K562 (cell line): Measurements from ENCODE around the gene FOXL2NB.

Source experiments
- CTCF ChIP-seq, 3 experiments: IDR thresholded peaks in 2 of 3; conservative IDR thresholded peaks in 1 of 3; 2 replicates each; pipeline ENCODE4 v1.5.1; 2011 to 2012; ENCODE audit warnings: low read length in 3 of 3, mild to moderate bottlenecking in 3 of 3, control low read depth in 2 of 3, improper control_type of control experiment in 1 of 3, inconsistent platforms in 1 of 3, low read depth in 1 of 3, mixed read lengths in 1 of 3, moderate library complexity in 1 of 3; ENCODE audit not compliant: insufficient read depth in 2 of 3
- HES1 ChIP-seq: fragments of 450-650 bp; IDR thresholded peaks from 2 replicates; pipeline ENCODE4 v1.6.1; 2016; ENCODE audit warnings: low read depth, mild to moderate bottlenecking, moderate library complexity

GRCh38 chr3:138933981-138934691 lies 12.9 kb upstream of the FOXL2NB start:
- TF ChIP-seq HES1 (no peak), CTCF (IDR thresholded peaks at IDR 0.05 in 2 of 3, conservative IDR thresholded peaks at IDR 0.05 in 1 of 3; ENCODE audit: insufficient read depth in 2 of 3, low read depth in 1 of 3, low read length in 3 of 3) (no peak)
